ENCODE data around the gene SPEF2. TPM values are rescaled to one million over a fixed set of nuclear protein-coding genes. Genes with fewer than 3 reads are reported as not detected.

The SPEF2 gene
- total and polyA plus RNA-seq, 10 of the 15 experiments (the other 5 are each of a cell fraction or from before 2014, with no cell fraction given), result 0.03 to 2.0 (median 0.07) TPM; not detected in 3

GRCh38 chr5:35821513-35821912 is 203.8 kb downstream of the SPEF2 start:
- WGBS (ENCODE audit: insufficient coverage, insufficient replicate concordance, low lambda C conversion rate, missing lambda C conversion rate), result 0% methylated on average over 2 of the region's 2 CpGs
- Histone ChIP-seq H3K9ac (ENCODE audit: control insufficient read depth, insufficient read depth, low read length) (no peak overlapping the region), H3K79me2 (ENCODE audit: control insufficient read depth, insufficient read depth, low read length) (no peaks in the 10 kb centered on the region), H3K27me3 (replicated peaks in 1 of 2; ENCODE audit: control insufficient read depth in 2 of 2, insufficient read depth in 2 of 2, low read length in 1 of 2) (no peaks in the 10 kb centered on the region), H3K4me2 (ENCODE audit: control insufficient read depth, insufficient read depth) (no peak overlapping the region), H3K36me3 (ENCODE audit: control insufficient read depth in 2 of 2, insufficient read depth in 2 of 2, low read length in 1 of 2) (no peaks in the 10 kb centered on the region), H3K9me3 (replicated peaks; ENCODE audit: control insufficient read depth, insufficient read depth, low read length) (no peaks in the 10 kb centered on the region), H3K4me3 (no peak overlapping the region), H4K20me1 (ENCODE audit: control insufficient read depth, insufficient read depth) (no peaks in the 10 kb centered on the region), H3K4me1 (ENCODE audit: control insufficient read depth, insufficient read depth, low read length) (no peaks in the 10 kb centered on the region), H3K27ac (ENCODE audit: control insufficient read depth, insufficient read depth) (no peak overlapping the region), H2AFZ (ENCODE audit: control insufficient read depth, low read depth, low read length) (no peak overlapping the region)
- no TSS peak for BruUV-seq (replicated peaks)
- ChIA-PET CTCF (interaction anchor here (1.1 to 5.0 kb wide), 9 partner anchors 9 to 105 kb away, joined by 3 to 21 read pairs (median 6); no protein-coding TSS in a partner anchor), RAD21 (ENCODE audit: unreplicated experiment) (interaction anchor here (1.4 to 2.2 kb wide), 3 partner anchors 9 to 33 kb away, joined by 3 to 5 read pairs (median 5); no protein-coding TSS in a partner anchor), SMC1A (ENCODE audit: uncharacterized antibody, unreplicated experiment) (interaction anchor here (1.0 to 5.9 kb wide), 9 partner anchors 10 to 105 kb away, joined by 3 to 29 read pairs (median 5); no protein-coding TSS in a partner anchor), POLR2A (interaction anchor here (1.1 kb wide), 1 partner anchor 23 kb away, joined by 4 read pairs; no protein-coding TSS in a partner anchor)
- FAIRE-seq (no peak), ATAC-seq (no peak), DNase-seq (ENCODE audit: low read depth, low spot score) (no peak)
- TF ChIP-seq PRDM15 (CRISPR knock-in tag; IDR thresholded peaks at IDR 0.05), result no peak
- no peak for TF ChIP-seq ZNF687 (IDR thresholded peaks at IDR 0.05)
- no peak for TF ChIP-seq SPI1 (IDR thresholded peaks at IDR 0.05; ENCODE audit: borderline replicate concordance, insufficient read depth, low read depth, low read length)
- TF ChIP-seq POLR2AphosphoS5 (IDR thresholded peaks at IDR 0.05; ENCODE audit: low read length), result no peak
- intact Hi-C loops (cut with micrococcal nuclease; ENCODE audit: unreplicated experiment) (no loop called here), in situ Hi-C loops (cut with MboI) (no loop called here)
